ENCODE measurements around the gene DOK3. TPM values are rescaled to one million over a fixed set of nuclear protein-coding genes. Genes with fewer than 3 reads are reported as not detected.

The DOK3 gene
- total RNA-seq, 1 experiment from 2014 or later = 16.4 TPM

GRCh38 chr5:177470759-177471536 lies 38.7 kb downstream of the DOK3 start:
- Histone ChIP-seq H3T11ph (ENCODE audit: low read length) (no peak overlapping the region), H3K4me2 (ENCODE audit: insufficient read depth, insufficient read length, low read length) (no peak overlapping the region), H3K23ac (ENCODE audit: insufficient read length, low read depth, low read length) (no peak overlapping the region), H2BK20ac (ENCODE audit: low read depth, low read length, poor library complexity, severe bottlenecking) (no peak overlapping the region), H2AFZ (ENCODE audit: low read length) (no peak overlapping the region), H3K79me1 (ENCODE audit: insufficient read depth, low read depth, low read length, poor library complexity, severe bottlenecking) (peaks cover 10% of the 10 kb centered on the region), H3K14ac (ENCODE audit: insufficient read depth, low read length) (no peak overlapping the region), H3K9me3 (ENCODE audit: control insufficient read depth, low read depth, low read length) (no peaks in the 10 kb centered on the region), H3K9ac (ENCODE audit: extremely low read depth, insufficient read length, low read length) (no peak overlapping the region), H3K56ac (ENCODE audit: insufficient read length, low read depth, low read length) (no peak overlapping the region), H2AK5ac (ENCODE audit: insufficient read length, low read length) (no peak overlapping the region), H3K79me2 (ENCODE audit: insufficient read depth, low read length) (peaks cover 26% of the 10 kb centered on the region; the same call in 1 of the 2 replicates), H2BK12ac (ENCODE audit: insufficient read length, low read depth, low read length) (no peak overlapping the region), H4K20me1 (ENCODE audit: control insufficient read depth, insufficient read depth, insufficient read length) (no peaks in the 10 kb centered on the region), H3K18ac (ENCODE audit: insufficient read length, low read depth, low read length) (no peak overlapping the region), H2BK5ac (ENCODE audit: insufficient read length, low read length) (no peak overlapping the region), H4K8ac (replicated peaks; ENCODE audit: insufficient read length, low read depth, low read length) (no peak overlapping the region), H4K5ac (ENCODE audit: insufficient read length, low read depth, low read length) (no peak overlapping the region), H3K23me2 (ENCODE audit: insufficient read length, low read depth, low read length, poor library complexity, severe bottlenecking) (peaks cover 4% of the 10 kb centered on the region), H2BK15ac (ENCODE audit: low read depth, low read length) (no peak overlapping the region), H3K27me3 (ENCODE audit: insufficient read depth, low read length) (no peaks in the 10 kb centered on the region), H3K4ac (ENCODE audit: low read depth, low read length) (no peak overlapping the region), H2BK120ac (ENCODE audit: low read depth, low read length, poor library complexity, severe bottlenecking) (no peak overlapping the region), H3K4me1 (ENCODE audit: insufficient read depth, low read length) (peaks cover 24% of the 10 kb centered on the region; the same call in 1 of the 2 replicates), H4K91ac (ENCODE audit: insufficient read length, low read depth, low read length) (no peak overlapping the region), H3K27ac (ENCODE audit: insufficient read length, low read depth, low read length) (no peak overlapping the region)
- no peaks in the 10 kb centered on the region; the same call in 1 of the 2 replicates for H3K27me3 Mint-ChIP-seq (ENCODE audit: low read depth)
- DNase-seq = no peak
- no peak for TF ChIP-seq CTCF (conservative IDR thresholded peaks at IDR 0.05)
- H3K4me1 Mint-ChIP-seq = peaks cover 36 to 60% of the 10 kb centered on the region in 2 experiments
- WGBS (ENCODE audit: extremely low coverage, insufficient read length, low lambda C conversion rate) = no CpG with 5 or more reads among the region's 10 CpGs
- H3K36me3 Mint-ChIP-seq (ENCODE audit: insufficient read depth in 1 of 3, low read depth in 3 of 3) = peaks cover 43 to 61% (median 59%) of the 10 kb centered on the region in 3 experiments
- peak overlapping the region; percentile 83 to 89 for H3K4me3 Mint-ChIP-seq
- H3K27ac Mint-ChIP-seq = peak overlapping the region; percentile 95 to 96 (median 95)
- H3K9me3 Mint-ChIP-seq = peaks cover 0 to 2% of the 10 kb centered on the region in 2 experiments; a peak in 1 of 5 replicates
